Fibroblast of skin of scalp (primary cell): ENCODE measurements around the gene ADGRG4.
"Not testable (repeated sequence)": the region's sequence is repeated elsewhere in the genome, so short reads cannot be mapped to it uniquely, and the experiment has no call there.

ENCODE experiments used
- DNase-seq: peaks from one replicate; pipeline ENCODE4 v3.0.0-alpha.2; 2013

Gene ADGRG4

DNA sequence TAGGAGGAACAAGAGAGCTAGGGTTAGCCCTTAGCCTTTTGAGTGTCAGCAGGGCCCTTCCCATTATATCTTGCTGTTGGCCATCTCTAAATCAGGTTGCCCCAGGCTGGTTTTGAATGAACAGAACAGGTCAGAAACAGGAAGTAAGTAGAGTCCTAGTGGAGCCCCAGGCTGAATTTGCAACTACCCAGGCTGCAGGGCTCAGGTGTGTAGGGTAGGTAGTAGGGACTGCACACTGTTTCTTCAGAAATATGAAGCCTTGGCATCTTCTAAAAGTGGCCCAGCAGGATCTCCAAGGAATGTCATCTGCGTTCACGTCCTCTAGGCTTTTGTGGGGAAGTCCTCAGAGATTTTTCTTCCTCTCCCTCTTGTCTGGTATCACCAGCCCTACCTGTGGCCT is 90.2 kb downstream of the ADGRG4 start:
- no peak for DNase-seq

DNA sequence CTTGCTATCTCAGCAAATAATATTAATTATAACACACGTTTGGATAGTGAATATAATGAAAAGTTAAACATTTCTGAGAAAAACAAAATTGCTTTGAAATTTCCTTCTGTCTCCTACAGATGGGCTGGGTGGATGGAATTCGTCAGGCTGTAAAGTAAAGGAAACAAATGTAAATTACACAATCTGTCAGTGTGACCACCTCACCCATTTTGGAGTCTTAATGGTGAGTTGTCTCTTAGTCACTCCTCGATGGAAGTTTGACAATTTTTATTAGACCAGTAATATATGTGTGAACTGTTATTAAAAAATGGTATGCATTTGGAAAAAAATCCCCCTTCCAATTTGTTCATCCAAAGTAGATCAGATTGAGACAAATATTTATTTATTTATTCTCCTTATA is 94.5 kb downstream of the ADGRG4 start:
- no peak for DNase-seq

DNA sequence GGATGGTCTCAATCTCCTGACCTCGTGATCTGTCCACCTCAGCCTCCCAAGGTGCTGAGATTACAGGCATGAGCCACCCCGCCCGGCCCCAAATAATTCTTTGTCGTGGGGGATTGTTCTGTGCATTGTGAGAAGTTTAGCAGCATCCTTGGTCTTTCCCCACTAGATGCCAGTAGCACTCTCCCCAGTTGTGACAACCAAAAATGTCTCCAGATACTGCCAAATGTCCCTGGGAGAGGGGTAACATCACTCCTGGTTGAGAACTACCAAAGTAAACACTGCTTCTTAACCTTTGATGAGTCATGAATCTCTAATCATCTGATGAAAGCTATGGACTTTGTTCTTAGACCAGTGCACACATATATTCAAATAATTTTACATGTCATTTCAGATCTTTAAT is 96.2 kb downstream of the ADGRG4 start:
- no peak for DNase-seq

DNA sequence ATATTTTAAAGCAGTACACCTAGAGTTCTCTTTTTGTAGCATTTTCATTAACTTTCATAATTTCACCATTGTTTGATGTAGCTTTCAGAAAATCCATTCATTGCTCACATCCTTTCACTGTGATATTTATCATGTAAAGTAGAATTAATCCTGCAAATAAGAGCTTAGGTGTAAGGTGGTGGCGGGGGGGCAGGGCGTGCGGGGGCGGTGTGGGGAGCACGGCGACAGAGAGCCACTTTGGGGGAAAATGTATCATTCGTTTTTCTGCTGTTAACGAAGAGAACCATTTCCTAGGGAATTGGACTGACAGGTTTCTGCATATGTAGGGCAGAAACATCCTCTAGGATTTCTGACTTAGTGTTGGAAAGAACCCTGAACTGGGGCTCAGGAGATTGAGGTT is 104.4 kb downstream of the ADGRG4 start:
- DNase-seq, result no peak

DNA sequence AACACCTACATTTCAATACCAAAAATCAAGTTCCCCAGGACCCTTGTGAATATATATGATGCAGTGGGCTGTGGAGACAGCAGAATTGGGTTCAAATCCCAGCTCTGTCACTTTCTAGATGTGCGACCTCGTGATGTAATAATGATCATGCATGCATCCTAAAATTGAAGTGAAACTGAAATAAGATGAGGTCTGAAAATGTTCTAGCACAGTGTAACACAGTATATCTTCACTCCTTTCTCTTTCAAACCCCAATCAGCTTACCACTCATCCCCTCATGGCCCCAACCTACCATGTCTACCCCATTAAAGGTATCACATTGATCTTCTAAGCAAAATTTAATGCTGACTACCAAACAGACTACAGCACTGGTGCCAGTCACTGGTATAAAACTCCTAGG is 117.0 kb downstream of the ADGRG4 start:
- DNase-seq, result no peak

DNA sequence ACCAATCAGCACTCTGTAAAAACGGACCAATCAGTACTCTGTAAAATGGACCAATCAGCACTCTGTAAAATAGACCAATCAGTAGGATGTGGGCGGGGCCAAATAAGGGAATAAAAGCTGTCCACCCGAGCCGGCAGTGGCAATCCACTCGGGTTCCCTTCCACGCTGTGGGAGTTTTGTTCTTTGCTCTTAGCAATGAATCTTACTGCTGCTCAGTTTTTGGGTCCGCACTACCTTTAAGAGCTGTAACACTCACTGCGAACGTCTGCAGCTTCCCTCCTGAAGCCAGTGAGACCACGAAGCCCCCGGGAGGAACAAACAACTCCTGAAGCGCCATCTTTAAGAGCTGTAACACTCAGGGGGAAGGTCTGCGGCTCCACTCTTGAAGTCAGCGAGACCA is 120.6 kb downstream of the ADGRG4 start:
- DNase-seq, result no peak

DNA sequence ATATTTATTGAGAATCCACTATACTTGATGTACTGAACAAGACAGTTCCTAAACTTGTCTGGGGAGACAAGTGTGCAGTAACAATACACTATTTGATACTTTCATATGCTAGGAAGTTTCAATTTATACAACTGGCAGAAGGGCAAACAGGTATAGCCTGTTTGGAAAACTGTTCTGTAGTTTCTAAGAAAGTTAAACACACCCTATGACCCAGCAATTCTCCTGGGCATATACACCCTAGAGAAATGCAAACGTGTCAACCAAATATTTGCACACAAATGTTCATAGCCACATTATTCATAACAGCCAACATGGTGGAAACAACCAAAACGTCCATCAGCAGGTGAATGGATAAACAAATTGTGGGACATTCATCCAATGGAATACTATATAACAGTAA is 123.0 kb downstream of the ADGRG4 start:
- DNase-seq, result no peak

DNA sequence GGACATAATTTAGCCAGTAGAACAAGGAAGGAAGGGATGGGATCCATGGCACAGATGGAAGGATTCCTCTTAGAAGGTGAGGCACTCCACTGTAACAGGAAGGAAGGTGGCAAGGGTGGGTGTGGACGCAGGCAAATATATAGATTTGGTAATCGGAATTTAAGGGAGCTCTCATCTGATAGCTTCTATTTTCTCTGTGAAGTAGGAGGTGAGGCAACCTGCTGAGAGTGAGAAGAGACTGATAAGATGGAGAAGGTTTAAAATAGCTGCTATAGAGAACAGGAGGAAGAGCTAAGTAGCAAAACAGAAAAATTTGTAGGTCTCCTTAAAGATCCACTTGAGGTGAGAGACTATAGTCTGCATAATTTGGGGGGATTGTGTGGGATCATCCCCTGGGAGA is 125.2 kb downstream of the ADGRG4 start:
- DNase-seq, result no peak

DNA sequence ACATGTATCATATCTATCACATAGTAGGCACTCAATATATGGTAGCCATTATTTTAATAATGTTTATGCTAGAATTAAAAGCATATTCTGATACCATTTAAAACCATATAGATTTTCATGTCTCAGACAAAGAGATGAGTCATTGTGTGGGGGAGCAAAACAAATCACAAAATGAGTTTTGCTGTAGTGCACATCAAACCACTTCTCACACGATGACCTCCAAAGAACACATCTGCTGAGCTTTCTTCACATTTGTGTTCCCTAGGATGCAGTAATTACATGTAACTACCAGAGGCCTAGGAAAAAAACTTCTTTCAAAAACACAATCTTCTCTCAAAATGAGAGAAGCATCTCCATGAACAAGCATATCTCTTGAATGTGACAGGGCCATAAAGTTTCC is 130.9 kb downstream of the ADGRG4 start:
- DNase-seq, result no peak

DNA sequence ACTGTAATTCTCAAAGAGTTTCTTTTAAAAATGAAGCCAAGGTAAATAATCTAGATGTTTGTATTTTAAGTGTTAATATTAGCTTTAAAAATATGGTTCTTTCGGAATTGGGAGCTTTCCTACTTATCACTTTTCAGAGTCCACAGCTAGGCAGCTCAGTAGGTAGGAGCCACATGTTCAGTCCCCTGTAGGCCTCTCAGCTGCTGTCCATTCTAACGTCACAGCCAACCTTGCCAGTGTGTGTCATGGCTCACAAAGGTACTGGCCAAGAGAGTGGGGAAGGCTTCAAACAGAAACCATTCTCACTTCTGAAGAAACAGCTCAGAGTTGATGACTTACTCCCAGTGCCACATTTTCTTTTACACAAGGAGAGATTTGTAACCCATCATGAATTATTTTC is 137.0 kb downstream of the ADGRG4 start:
- DNase-seq, result no peak

DNA sequence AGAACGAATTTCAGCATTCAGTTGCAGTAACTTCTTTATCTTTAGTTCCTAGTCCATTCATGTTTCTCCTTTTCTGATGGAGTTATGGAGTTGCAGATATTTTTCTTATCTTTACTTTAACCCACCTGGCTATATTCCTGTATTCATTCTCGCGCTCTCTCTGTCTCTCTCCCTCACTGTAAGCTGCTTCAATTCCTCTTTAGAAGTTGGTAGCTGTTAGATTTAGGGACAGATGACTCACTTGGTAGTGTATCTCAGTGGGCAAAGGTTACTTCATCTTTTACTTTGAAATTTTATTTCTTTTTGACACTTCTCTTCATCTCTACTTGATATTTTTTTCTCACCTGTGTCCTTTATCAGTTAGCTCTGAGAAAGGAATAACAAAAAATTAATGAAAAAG is 137.4 kb downstream of the ADGRG4 start:
- no peak for DNase-seq

DNA sequence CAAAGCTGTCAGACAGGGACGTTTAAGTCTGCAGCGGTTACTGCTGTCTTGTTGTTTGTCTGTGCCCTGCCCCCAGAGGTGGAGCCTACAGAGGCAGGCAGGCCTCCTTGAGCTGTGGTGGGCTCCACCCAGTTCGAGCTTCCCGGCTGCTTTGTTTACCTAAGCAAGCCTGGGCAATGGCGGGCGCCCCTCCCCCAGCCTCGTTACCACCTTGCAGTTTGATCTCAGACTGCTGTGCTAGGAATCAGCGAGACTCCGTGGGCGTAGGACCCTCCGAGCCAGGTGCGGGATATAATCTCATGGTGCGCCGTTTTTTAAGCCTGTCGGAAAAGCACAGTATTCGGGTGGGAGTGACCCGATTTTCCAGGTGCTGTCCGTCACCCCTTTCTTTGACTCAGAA is 144.9 kb downstream of the ADGRG4 start:
- DNase-seq, result not testable (repeated sequence)

DNA sequence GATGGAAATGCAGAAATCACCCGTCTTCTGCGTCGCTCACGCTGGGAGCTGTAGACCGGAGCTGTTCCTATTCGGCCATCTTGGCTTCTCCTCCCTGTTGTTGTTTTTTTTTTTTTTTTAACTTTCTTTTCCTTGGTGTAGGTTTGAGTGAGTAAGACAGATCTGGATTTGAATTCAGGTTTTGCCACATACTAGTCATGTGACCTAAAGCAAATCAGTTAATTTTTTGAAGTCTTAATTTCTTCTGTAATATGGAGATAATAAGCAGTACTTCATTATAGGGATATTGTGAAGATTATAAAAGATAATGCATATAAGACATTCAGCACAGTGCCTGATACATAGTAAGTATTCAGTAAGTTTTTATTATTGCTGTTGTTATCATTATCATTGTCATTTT is 145.4 kb downstream of the ADGRG4 start:
- no peak for DNase-seq

DNA sequence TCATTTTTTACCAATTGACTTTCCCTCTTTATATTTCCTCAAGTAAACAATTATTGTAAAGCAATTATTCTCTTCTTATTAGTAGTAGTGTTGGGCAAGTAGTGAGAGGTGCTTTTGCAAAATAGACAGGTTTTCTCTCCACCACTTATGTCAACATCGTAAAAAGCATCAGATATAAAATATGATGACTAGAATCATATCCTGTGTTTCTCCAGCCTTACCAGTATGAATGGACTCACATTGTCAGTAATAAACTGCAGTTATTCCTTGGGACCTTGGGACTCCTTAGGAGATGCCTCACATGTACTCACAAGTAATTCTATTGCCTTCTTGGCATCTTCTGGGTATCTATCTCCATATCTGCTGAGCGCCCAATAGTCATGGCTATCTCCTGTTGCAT is 146.5 kb downstream of the ADGRG4 start:
- no peak for DNase-seq

DNA sequence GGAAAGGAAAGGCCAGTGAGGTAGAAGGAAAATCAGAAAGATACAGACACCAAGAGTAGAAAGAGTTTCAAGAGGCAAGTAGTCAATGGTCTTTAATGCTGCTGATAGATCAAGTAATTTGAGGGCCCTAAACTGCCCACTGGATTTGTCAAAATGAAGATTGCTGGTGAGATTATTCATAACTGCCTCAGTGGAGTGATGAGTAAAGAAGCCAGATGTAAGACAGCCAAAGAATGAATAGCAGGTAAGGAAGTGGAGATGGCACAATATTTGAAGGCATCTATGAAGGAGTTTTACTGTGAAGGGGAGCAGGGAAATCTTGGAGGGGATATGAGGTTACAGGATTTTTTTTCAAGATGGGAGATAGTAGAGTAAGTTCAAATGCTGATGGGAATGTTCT is 147.2 kb downstream of the ADGRG4 start:
- no peak for DNase-seq

DNA sequence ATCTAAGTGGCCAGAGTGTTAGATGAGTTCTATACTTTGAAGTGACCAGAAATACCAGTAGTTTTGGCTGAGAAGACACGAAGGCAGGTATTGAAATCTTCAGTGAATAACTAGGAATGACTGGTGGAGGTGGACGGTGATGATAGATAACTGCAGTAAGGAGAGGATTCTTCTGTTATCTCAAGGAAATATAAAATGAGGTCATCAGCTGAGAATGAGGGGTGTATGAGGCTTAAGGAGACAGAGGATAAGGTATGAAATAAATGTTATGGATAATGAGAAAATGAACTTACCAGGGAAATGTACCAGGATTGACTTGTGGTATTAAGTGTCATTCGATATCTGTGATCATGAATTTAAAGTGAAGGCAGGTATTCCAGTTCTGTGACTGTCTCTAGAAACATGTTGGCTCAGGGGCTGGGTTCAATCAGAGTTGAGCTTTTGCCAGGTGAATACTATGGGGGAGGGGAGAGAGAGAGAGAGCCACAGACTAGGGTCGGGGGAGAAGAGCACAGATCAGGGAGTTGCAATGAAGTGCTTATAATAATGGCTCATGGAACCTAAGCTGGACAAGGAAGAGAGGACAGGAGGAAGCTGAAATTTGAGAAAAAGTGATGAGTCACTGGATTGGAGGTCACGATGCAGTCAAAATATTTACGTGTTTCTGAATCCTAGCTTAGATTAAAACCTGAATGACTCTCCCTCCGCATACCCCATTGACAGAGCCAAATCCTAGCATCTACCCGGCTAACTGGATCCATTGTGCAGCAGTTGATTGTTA is 149.5 kb downstream of the ADGRG4 start:
- no peak for DNase-seq

DNA sequence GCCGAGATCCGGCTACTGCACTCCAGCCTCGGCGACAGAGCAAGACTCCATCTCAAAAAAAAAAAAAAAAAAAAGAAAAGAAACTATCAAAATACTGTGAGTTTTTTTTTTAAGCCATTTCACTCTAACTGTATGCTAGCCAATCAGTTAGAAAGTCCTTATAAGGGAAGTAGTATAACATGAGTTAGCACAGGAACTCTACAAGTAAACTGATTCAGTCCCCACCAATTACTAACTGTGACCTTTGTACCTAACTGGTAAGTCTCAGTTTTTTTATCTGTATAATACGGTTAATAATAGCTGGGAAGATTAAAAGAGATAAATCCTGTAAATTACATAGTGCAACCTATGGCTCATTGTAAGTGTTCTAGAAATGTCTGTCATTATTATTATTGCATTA is 151.9 kb downstream of the ADGRG4 start:
- DNase-seq, result no peak

DNA sequence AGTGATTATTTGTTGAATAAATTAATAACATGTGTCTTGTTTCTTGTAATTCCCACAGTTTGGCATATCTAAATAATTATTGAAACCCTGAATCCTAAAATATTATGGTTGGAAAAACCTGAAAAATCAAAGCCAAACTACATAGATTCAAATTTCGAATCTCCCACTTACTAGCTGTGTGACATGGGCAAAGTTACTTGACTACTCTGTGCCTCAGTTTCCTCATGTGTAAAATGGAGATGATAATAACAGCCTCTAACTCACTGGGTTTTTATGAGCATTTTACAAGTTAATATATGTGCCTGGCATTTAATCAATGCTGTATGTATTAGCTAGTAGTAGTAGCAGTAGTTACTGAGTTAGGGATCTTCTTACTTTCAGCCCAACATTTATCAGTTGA is 152.4 kb downstream of the ADGRG4 start:
- DNase-seq, result no peak

DNA sequence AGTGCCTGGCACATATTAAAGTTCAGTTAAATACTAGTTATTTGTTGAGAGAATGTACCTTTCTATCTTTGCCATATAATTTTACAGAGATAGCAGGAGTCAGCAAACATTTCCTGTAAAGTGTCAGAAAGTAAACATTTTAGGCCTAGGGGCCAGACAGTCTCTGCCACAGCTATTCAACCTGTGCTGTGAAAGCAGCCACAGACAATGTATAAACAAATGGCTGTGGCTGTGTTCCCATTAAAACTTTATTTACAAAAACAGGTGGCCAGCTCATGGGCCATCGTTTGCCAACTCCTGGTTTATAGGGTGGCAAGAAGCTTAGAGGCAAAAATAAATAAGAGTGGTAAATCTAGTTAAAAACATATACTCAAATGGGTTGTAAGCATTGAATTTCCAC is 153.0 kb downstream of the ADGRG4 start:
- no peak for DNase-seq

DNA sequence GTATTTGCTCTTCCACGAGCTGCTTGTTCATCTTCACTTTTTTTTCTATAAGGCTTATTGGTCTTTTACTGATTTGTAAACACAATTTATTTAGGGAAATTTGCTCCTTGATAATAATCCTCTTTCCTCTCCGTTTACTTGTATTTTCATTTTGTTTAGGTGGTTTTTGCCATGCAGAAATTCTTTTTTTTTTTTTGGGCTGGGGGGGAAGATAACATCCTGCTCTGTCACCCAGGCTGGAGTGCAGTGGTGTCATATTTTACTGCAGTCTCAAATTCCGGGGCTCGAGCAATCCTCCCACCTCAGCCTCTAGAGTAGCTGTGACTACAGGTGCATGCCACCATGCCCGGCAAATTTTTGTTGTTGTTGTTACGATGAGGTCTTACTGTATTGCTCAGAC is 155.4 kb downstream of the ADGRG4 start:
- no peak for DNase-seq

DNA sequence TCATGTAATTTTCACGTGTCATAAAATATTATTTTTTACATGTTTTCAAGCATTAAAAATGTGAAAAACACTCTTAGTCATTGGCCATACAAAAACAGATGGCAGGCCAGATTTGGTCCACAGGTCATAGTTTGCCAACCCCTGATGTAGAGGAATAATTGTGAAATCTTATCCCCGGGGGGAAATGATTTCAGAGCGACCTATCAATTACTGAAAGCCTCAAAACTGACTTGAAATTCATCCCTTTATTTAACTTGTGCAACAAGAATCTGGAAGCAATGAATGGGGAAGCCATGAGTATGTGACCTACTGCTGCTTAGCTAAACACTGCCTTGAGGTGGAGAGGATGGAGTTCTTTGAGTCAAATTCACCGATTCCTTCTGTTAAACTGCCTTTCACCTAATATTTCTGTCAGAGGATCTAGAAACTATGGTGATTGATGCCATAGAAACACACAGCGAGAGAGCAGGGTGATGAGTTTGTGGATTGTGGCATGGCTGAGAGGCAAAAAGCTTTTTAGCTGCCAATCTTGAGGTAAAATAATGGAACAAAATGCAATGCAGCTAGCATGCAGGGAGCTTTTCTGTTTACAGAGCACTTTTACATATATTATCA is 156.6 kb downstream of the ADGRG4 start:
- no peak for DNase-seq

DNA sequence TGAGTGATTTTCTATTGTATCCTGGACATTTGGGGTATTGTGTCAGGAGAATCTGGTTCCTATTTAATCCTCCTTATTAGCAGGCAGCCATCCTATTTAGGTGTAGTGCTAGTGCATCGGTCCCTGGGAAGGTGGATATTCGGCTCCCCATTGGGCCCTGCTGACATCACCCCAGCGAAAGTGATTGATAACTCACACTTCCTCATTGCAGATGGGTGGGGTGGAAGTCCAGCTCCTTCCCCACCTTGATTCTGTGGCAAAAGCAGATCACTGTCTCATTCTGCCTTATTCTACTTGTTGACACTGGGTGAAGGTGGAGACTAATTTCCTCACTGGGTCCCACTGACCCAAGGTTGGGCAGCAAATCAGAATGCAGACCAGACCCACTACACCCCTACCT is 163.8 kb downstream of the ADGRG4 start:
- DNase-seq, result no peak
